ENCODE data around the gene RFK.

Gene RFK

GRCh38 chr9:76405868-76406267 lies 11.6 kb upstream of the RFK start:
- no peak for DNase-seq

DNA sequence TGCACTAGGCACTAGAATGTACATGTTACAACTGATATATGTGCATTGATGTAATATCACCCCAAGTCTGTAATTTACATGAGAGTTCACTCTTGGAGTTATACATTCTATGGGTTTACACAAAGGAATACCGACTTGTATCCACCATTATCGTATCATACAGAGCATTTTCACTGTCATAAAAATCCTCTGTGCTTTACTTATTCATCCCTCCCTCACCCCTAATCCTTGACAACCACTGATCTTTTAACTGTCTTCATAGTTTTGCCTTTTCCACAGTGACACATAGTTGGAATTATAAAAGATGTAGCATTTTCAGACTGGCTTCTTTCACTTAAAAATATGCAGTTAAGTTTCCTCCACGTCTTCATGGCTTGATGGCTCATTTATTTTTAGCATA lies 11.1 kb upstream of the RFK start:
- DNase-seq, result no peak

- DNase-seq, result no peak
These were observed 10.2 kb upstream of the RFK start for GRCh38 chr9:76404401-76404800.

DNA sequence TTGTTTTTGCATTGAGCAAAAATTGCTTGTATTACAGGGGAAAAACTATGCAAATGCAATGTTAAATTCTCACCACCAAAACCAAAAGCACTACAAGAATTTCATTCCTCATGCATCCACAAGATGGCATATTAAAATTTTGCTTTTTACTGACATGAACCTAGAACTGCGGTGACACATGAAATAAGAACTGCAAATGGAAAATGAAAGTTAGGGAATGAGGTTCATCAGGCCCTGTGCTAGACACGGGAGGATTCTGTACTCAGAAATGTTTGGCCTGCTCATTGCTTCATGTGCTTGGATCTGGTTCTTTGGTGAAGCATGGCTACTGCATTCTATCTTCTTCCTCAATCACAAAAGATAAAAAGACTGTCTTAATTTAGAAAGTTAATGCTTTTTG lies 9.1 kb upstream of the RFK start:
- peak; percentile 83 for DNase-seq

DNA sequence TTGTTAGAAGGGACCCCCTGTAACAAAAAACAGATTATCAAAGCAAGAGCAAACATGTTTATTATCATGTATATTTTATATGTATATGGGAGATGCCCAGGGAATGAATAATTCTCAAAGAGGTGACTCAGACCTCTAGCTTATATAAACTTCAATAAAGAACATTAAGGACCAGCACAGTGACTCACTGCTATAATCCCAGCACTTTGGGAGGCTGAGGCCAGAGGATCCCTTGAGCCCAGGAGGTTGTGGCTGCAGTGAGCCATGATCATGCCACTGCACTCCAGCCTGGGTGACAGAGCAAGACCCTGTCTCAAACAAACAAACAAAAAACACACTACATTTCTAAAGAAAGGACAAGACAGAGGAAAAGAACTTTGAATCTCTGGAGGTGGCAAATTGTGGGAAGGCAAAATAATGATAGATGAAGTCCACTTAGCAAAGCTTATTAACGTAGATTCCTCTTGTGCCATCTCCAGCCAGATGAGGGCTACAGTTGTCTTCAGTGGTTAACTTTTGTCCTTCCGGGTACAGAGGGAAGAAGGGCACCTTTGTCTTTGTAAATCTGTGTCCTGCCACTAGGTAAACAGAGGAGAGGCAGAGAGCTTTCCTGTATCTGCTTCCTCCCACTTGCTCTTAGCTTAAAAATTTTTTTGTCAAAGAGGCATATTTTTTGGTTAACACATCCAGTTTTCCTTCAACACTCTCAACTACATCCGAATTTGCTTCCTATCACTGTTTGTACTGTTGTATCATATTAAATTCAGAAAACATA lies 7.5 kb upstream of the RFK start:
- DNase-seq, result peak; percentile 46

DNA sequence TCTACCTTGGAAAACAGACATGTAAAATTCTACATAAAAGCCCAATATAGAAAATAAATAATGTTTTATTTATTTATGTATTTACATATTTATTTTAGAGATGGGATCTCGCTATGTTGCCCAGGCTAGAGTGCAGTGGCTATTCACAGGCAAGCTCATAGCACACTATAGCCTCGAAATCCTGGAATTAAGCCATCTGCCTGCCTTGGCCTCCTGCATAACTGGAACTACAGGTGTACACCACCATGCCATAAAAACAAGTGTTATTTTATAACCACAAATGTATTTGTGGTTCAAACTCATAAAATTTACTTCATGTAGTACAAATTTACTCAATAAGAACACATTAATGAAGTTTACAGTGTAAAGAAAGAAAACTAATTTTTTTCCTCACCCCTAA lies 7.0 kb upstream of the RFK start:
- peak; percentile 16 for DNase-seq

DNA sequence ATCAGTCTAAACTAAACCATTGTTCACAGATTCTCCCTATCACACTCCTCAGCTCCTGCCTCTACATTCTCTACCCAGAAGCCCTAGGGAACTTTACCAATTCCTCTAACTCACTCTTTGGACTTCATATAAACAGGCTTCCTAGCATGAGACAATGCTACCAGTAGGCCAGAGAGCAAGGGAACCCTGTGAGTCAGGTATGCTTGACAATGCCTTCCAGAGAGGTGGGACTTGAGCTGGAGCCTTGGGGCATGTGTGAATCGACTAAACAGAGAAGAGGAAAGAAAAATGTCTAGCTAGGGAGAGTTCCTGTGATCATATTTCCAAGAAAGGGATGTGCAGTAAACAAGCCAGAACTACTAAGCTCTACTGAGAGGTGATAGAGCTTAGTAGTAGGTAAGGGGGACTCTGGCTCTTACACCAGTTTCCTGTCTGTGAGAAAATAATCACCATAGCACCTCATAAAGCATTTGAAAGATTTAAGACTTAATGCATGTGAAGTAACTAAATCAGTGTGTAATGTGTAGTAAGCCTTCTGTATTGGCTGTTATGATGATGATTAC lies 6.4 kb upstream of the RFK start:
- no peak for DNase-seq

DNA sequence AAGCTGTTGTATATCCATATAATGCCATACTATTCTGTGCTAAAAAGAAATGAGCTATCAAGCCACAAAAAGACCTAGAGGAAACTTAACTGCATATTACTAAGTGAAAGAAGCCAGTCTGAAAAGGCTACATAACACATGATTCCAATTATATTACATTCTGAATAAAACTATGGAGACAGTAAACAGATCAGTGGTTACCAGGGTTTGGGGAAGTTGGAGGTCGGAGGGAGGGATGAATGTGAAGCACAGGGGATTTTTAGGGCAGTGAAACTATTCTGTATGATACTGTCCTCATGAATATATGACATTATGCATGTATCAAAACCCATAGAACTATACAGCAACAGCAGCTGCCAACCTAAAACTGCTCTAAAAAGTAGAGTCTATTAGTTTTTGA lies 5.6 kb upstream of the RFK start:
- DNase-seq, result no peak

- DNase-seq, result no peak
These were observed 2.4 kb upstream of the RFK start for GRCh38 chr9:76396597-76396996.

DNA sequence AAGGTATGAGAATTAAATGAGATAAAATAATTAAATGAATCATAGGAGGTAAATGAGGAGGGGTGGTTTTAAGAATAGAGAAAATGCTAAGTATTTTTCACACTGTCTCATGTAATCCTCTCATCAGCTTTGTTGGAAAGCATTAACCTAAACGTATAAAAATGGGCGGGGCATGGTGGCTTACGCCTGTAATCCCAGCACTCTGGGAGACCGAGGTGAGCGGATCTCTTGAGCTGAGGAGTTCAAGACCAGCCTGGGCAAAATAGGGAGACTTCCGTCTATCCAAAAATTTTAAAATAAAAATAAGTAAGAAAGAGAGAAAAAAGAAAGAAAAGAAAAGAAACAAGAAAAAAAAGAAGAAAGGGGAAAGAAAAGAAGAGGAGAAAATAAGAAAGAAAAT lies 1.9 kb upstream of the RFK start:
- no peak for DNase-seq

DNA sequence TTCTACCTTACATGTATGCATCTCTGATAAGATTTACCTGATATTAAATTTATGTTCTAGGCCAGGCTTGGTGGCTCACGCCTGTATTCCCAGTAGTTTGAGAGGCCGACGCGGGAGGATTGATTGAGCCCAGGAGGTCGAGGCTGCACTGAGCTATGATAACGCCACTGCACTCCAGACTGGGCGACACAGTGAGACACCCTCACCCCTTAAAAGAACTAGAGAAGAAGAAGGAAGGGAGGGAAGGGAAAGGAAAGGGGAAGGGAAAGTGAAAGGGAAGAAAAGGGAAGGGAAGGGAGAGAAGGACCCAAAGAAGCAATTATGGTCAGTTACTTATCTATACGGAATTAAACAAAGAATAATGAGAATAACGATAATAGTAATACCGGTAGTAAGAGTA lies 1.2 kb upstream of the RFK start:
- no peak for DNase-seq

DNA sequence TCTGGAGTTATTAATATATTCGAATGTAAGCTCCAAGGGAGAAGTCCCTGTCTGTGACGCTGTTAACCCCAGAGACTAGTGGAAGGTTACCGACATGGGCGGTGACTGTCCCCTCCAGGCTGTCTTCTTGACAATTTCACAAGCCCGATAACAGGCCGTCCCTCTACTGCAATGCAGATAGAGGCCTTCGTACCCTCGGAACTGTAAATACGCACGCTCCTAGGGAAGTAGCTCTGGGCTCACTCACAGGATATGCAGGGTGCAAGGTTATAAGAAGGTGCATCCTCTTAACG lies 680 bp upstream of the RFK start:
- DNase-seq, result no peak

DNA sequence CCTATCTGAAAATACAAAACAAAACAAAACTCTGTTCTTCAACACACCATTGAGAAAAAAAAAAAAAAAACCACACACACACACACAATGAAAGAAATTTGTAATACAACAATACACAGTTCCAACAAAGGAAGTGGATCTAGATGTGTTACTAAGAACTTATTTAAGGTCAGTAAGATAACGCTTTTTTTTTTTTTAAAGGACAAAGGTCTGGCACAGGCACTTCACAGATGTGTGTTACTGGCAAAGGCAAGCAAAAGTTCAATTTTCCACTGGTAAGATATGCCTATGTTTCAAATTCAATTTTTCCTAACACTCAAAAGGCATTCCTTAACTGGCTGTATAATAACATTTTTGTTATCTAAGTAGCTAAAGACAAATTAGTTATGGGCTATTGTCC lies 3.6 kb downstream of the RFK start:
- no peak for DNase-seq

GRCh38 chr9:76379494-76379893 lies 14.7 kb downstream of the RFK start:
- DNase-seq, result no peak

- DNase-seq, result no peak
These were observed 15.7 kb downstream of the RFK start for GRCh38 chr9:76378367-76379073.

- DNase-seq, result no peak
These were observed 16.4 kb downstream of the RFK start for GRCh38 chr9:76377791-76378190.

GRCh38 chr9:76374783-76375559 lies 19.3 kb downstream of the RFK start:
- peak; percentile 85 for DNase-seq

DNA sequence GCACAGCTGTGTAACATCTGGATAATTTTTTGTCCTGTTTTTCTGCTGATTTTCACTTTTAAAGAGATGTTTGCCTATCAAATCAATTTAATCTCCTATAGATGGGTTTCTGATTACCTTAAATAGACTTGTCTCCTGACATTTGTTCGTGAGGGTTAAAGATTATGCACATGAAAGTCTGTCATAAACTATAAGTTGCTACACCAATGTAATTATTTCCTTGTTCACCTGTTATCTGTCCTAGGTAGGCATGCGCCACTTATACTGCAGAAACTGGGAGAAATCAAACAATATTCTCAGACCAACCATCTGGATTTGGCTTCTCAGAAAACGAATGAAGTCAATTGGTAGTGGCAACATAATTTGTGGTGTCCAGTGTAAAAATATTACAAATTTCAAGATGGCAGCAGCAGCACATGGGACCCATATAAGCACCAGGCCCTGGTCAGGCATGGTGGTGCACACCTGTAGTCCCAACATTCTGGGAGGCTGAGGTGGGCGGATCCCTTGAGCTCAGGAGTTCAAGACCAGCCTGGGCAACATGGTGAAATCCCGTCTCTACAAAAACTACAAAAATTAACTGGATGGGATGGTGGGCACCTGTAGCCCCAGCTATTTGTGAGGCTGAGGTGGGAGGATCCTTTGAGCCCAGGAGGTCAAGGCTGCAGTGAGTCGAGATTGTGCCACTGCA lies 20.3 kb downstream of the RFK start:
- no peak for DNase-seq

DNA sequence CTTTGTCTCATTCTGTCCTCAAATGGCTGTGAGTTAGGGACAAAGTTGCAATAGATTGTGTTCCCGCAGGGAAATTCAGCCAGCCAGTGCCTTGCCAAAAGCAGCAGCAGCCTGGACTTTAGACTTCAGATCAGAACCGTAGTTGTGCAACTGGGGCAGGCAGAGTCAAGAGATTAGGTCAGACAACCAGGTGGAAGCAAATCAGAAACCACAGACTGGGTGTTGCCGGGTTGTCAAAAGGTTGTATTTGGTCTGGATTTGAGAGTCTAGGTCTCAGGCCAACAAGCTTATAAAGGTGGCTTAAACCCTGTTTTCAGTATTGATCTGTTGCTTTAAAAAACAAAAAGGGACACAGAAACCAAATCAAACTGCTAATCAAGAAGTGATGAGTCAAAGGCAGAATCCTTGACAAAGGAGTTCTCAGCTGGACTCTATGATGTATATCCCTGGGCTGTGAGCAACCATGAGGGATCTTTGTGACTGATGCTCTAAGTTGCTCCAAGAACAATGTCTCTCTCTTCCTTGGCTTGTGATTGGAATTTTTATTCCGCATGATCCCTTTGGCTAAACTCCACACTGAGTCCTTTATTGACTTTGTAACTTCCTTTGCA lies 20.9 kb downstream of the RFK start:
- peak; percentile 44 for DNase-seq

- no peak for DNase-seq
These were observed 21.9 kb downstream of the RFK start for GRCh38 chr9:76372336-76372735.

DNA sequence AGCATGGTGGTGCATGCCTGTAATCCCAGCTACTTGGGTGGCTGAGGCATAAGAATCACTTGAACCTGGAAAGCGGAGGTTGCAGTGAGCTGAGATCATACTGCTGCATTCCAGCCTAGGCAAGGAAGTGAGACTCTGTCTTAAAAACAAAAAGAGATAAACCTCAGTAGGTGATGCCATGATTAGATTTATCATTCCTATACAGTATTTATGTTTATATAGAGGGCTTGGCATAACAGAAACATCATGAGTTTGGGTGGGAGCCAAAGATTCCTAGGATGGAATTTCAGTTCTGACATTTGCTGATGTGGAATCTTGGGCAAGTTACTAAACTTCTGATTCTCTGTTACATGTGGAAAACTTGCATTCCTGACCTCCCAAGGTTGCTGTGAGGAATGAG lies 22.3 kb downstream of the RFK start:
- DNase-seq, result peak; percentile 86

GRCh38 chr9:76370396-76371023 lies 23.7 kb downstream of the RFK start:
- no peak for DNase-seq

All from fibroblast of skin of right quadriceps (primary cell).